Lung (tissue), 12 donors: ENCODE data around the gene PDZD8. TPM values are rescaled to one million over a fixed set of nuclear protein-coding genes. Genes with fewer than 3 reads are reported as not detected.

ENCODE experiments used
- ATAC-seq: fragments of 200-7000 bp; cut with Tn5 transposase; one replicate; pipeline ENCODE4 v1.9.1; 2020; ENCODE audit warnings: moderate number of reproducible peaks; ENCODE audit not compliant: insufficient read depth, low FRiP score
- DNase-seq, 3 donors: peaks; one replicate each; pipeline ENCODE4 v3.0.0-alpha.2; 2013 to 2017
- H3K27ac ChIP-seq, 2 donors: one replicate each; pipeline ENCODE4 v1.5.1; 2013; ENCODE audit warnings: mild to moderate bottlenecking in 2 of 2, moderate library complexity in 2 of 2, control low read depth in 1 of 2, inconsistent platforms in 1 of 2, low read depth in 1 of 2, low read length in 1 of 2
- H3K27me3 ChIP-seq, 3 donors: one replicate each; pipeline ENCODE4 v1.5.1; 2013; ENCODE audit warnings: low read length in 2 of 3; ENCODE audit not compliant: control insufficient read depth in 3 of 3, insufficient read depth in 3 of 3
- H3K36me3 ChIP-seq, 4 donors: one replicate each; pipeline ENCODE4 v1.5.1; 2013; ENCODE audit warnings: low read length in 4 of 4, mild to moderate bottlenecking in 1 of 4, moderate library complexity in 1 of 4; ENCODE audit not compliant: control insufficient read depth in 4 of 4, insufficient read depth in 4 of 4
- H3K4me1 ChIP-seq, 5 donors: one replicate each; pipeline ENCODE4 v1.5.1; 2013; ENCODE audit warnings: low read length in 5 of 5, mild to moderate bottlenecking in 2 of 5, moderate library complexity in 1 of 5; ENCODE audit not compliant: control insufficient read depth in 5 of 5, insufficient read depth in 5 of 5
- H3K4me3 ChIP-seq: one replicate; pipeline ENCODE4 v1.5.1; 2013; ENCODE audit warnings: mild to moderate bottlenecking, control low read depth, moderate library complexity
- H3K9ac ChIP-seq, 2 donors: one replicate each; pipeline ENCODE4 v1.5.1; 2013; ENCODE audit warnings: low read length in 2 of 2, control low read depth in 1 of 2; ENCODE audit not compliant: insufficient read depth in 1 of 2
- H3K9me3 ChIP-seq, 4 donors: one replicate each; pipeline ENCODE4 v1.5.1; 2013; ENCODE audit warnings: low read length in 3 of 4, mild to moderate bottlenecking in 1 of 4, moderate library complexity in 1 of 4; ENCODE audit not compliant: control insufficient read depth in 4 of 4, insufficient read depth in 3 of 4
- WGBS, 2 donors: extraction: QIAGEN DNeasy Blood & Tissue Kit; methylation state at CpG; one replicate each; pipeline ENCODE4 v1.1.7; 2013; 5-methylcytosine and 5-hydroxymethylcytosine counted together
- polyA plus RNA-seq, 2 donors: library from polyadenylated mRNA; stranded (reverse); fragments of 200-250 nt; gene quantifications; one replicate each; pipeline ENCODE4 v1.2.1, GENCODE V29; 2013
- total RNA-seq, 2 donors: library from RNA; depleted of rRNA in 1 of 2; stranded (reverse); fragments of >200 nt in 1 of 2; gene quantifications; one replicate each; pipeline ENCODE4 v1.2.1, GENCODE V29; 2014 to 2021
- TF ChIP-seq, protein P1 (sequence below): IDR thresholded peaks from 2 replicates; pipeline ENCODE4 v1.5.1; 2012; ENCODE audit warnings: mild to moderate bottlenecking; ENCODE audit errors: control extremely low read depth, extremely low read depth
- donor health status: control.
- donor health status: control.
- donor health status: Bipolar disorder and iron deficiency.
- donor health status: healthy.
- donor health status: DM: yes; HTN: yes; CAD: no.

The PDZD8 gene
- total and polyA plus RNA-seq, 4 donors: 3.7 to 32.0 (median 19.3) TPM

DNA sequence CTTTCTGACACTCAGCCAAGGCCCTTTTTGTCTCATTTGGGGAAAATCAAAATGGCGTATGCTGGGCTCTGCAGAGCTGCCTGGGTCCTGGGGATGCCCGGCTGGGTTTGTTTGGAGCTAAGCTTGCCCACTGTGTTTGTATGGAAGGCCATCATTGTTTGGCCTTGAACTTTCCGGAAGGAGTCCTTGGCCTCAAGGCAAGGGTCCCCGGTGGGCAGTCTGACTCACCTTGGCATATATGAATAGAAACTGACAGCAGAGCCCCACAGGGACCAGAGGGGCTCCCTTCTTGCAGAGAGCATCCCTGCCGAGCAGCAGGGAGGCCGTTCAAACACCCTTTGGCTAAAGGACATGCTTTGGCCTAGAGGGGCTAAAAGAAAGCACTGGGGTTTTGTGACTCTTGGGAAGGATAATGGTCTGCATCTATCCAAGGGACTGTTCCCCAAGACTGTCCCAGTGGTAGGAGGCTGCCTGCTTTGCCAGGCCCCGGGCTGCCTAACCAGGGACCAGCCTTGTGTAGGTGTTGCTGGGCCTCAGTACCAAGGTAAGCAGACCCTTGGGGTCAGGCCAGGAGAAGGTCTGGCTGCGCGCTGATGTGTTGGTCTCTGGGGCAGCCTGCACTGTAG is 119.3 kb downstream of the PDZD8 start:
- Histone ChIP-seq H3K27me3 (peaks cover 0 to 4% (median 0%) of the 10 kb centered on the region in 3 donors), H3K27ac (no peak overlapping the region), H3K9me3 (no peaks in the 10 kb centered on the region), H3K9ac (no peak overlapping the region), H3K4me3 (no peak overlapping the region), H3K4me1 (no peaks in the 10 kb centered on the region), H3K36me3 (no peaks in the 10 kb centered on the region)
- TF ChIP-seq, protein P1, sequence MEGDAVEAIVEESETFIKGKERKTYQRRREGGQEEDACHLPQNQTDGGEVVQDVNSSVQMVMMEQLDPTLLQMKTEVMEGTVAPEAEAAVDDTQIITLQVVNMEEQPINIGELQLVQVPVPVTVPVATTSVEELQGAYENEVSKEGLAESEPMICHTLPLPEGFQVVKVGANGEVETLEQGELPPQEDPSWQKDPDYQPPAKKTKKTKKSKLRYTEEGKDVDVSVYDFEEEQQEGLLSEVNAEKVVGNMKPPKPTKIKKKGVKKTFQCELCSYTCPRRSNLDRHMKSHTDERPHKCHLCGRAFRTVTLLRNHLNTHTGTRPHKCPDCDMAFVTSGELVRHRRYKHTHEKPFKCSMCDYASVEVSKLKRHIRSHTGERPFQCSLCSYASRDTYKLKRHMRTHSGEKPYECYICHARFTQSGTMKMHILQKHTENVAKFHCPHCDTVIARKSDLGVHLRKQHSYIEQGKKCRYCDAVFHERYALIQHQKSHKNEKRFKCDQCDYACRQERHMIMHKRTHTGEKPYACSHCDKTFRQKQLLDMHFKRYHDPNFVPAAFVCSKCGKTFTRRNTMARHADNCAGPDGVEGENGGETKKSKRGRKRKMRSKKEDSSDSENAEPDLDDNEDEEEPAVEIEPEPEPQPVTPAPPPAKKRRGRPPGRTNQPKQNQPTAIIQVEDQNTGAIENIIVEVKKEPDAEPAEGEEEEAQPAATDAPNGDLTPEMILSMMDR: no peak
- WGBS, 2 donors: 93 to 96% methylated on average over 9 of the region's 9 CpGs
- DNase-seq (no peak), ATAC-seq (peak; percentile 9)

DNA sequence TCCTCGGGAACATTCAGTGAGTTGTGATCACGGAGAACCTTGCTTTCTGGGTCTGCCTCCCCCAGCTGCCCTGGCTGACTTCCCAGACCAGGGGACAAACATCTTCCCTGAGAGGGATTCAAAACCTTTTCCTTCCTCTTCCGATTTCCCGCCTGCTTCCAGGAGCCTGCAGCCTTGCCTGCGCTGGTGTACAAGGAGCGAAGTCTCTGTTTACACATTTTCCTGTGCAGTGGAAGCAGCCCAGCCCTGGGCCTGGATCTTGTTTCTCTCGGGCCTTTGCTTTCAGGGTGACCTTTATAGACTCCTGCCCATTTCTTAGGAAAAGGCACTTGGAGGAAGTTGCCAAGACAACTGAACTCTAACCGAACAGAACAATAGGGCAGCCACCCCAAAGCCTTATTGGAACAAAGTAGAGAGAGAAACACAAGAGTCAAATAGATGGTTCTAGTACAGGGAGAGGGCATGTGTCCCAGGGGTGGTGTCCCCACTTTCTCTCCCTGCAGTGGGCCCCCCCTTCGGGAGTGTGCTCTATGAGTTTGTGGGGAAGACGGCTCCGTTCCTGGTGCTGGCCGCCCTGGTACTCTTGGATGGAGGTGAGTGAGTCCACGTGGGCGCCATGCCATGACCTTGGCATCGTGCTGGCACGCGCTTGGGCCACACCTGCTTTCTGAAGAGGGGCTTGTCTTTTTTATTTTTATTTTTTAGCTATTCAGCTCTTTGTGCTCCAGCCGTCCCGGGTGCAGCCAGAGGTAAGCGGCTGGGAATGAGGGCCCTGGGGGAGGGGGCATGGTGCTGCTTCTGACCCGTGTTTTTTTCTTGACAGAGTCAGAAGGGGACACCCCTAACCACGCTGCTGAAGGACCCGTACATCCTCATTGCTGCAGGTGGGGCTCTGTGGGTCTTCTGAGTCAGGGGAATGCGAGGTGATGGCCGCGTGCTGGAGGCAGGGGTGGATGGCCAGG is 120.2 kb downstream of the PDZD8 start:
- ATAC-seq (no peak), DNase-seq (no peak)

GRCh38 chr10:117254338-117254737 is 120.9 kb downstream of the PDZD8 start:
- TF ChIP-seq, protein P1: no peak
- no peaks in the 10 kb centered on the region for H3K4me1 ChIP-seq
- H3K9me3 ChIP-seq: peaks cover 0 to 1% (median 0%) of the 10 kb centered on the region in 4 donors
- DNase-seq (no peak), ATAC-seq (no peak)
- WGBS, 2 donors: 73 to 81% methylated on average over 9 of the region's 9 CpGs
- H3K36me3 ChIP-seq: no peaks in the 10 kb centered on the region
- no peak overlapping the region for H3K27ac ChIP-seq
- no peak overlapping the region for H3K9ac ChIP-seq
- H3K27me3 ChIP-seq: peaks cover 0 to 6% (median 4%) of the 10 kb centered on the region in 3 donors
- no peak overlapping the region for H3K4me3 ChIP-seq

More for the DNA sequence above, 120.2 kb downstream of the PDZD8 start:
- H3K27ac ChIP-seq: no peak overlapping the region
- 79 to 86% methylated on average over 26 of the region's 26 CpGs for WGBS, 2 donors
- H3K9ac ChIP-seq: no peak overlapping the region
- peaks cover 0 to 1% (median 0%) of the 10 kb centered on the region in 4 donors for H3K9me3 ChIP-seq
- H3K4me3 ChIP-seq: no peak overlapping the region
- no peaks in the 10 kb centered on the region for H3K4me1 ChIP-seq
- TF ChIP-seq, protein P1: no peak
- peaks cover 0 to 6% (median 4%) of the 10 kb centered on the region in 3 donors for H3K27me3 ChIP-seq
- no peaks in the 10 kb centered on the region for H3K36me3 ChIP-seq
